Neural cell (in vitro differentiated cells): ENCODE measurements around the gene ISG15. TPM values are rescaled to one million over a fixed set of nuclear protein-coding genes. Genes with fewer than 3 reads are reported as not detected.

Experiments used
- H2AFZ ChIP-seq: fragments of 200-600, 300-800 bp; sonication (generic), shearing (Covaris generic); 2 replicates; pipeline ENCODE4 v1.6.0; 2014; ENCODE audit warnings: low read depth, mild to moderate bottlenecking, antibody characterized with exemption, low read length, moderate library complexity
- H3F3A ChIP-seq: fragments of 200-600 bp; shearing (Covaris generic); 2 replicates; pipeline ENCODE4 v1.6.1; 2016; ENCODE audit warnings: mild to moderate bottlenecking, moderate library complexity, mixed read lengths, antibody characterized with exemption, low read length; ENCODE audit not compliant: insufficient read depth, poor library complexity, severe bottlenecking
- H3K27ac ChIP-seq: fragments of 200-600, 300-800 bp; sonication (generic), shearing (Covaris generic); 2 replicates; pipeline ENCODE4 v1.5.1; 2014; ENCODE audit warnings: mild to moderate bottlenecking, low read length, moderate library complexity
- H3K27me3 ChIP-seq: fragments of 300-800, 200-600 bp; sonication (generic), shearing (Covaris generic); 2 replicates; pipeline ENCODE4 v1.6.0; 2014; ENCODE audit warnings: mild to moderate bottlenecking, low read depth, low read length, moderate library complexity; ENCODE audit not compliant: insufficient read depth
- H3K36me3 ChIP-seq: fragments of 300-800, 200-600 bp; sonication (generic), shearing (Covaris generic); 2 replicates; pipeline ENCODE4 v1.5.1; 2014; ENCODE audit warnings: mild to moderate bottlenecking, antibody characterized with exemption, low read length, moderate library complexity; ENCODE audit not compliant: insufficient read depth
- H3K4me2 ChIP-seq: fragments of 300-800, 200-600 bp; sonication (generic), shearing (Covaris generic); 2 replicates; pipeline ENCODE4 v1.6.0; 2014; ENCODE audit warnings: mild to moderate bottlenecking, low read length
- H3K4me3 ChIP-seq: fragments of 300-800, 200-600 bp; sonication (generic), shearing (Covaris generic); 2 replicates; pipeline ENCODE4 v1.5.1; 2014; ENCODE audit warnings: mild to moderate bottlenecking, low read length, moderate library complexity
- H3K79me2 ChIP-seq: fragments of 200-600 bp; shearing (Covaris generic); replicated peaks from 2 replicates; pipeline ENCODE4 v1.6.0; 2014; ENCODE audit warnings: mild to moderate bottlenecking, low read length, moderate library complexity; ENCODE audit not compliant: insufficient read depth
- H3K9ac ChIP-seq: fragments of 300-800, 200-600 bp; sonication (generic), shearing (Covaris generic); 2 replicates; pipeline ENCODE4 v1.6.1; 2016; ENCODE audit warnings: mild to moderate bottlenecking, low read length, mixed read lengths
- H3K9me2 ChIP-seq: fragments of 200-600 bp; shearing (Covaris generic); 2 replicates; pipeline ENCODE4 v1.6.1; 2016; ENCODE audit warnings: mild to moderate bottlenecking, low read length, mixed read lengths; ENCODE audit not compliant: insufficient read depth
- H3K9me3 ChIP-seq: fragments of 200-600, 300-800 bp; sonication (generic), shearing (Covaris generic); 2 replicates; pipeline ENCODE4 v1.6.1; 2016; ENCODE audit warnings: mild to moderate bottlenecking, mixed run types, low read length, moderate library complexity, mixed read lengths
- H4K20me1 ChIP-seq: fragments of 200-600 bp; shearing (Covaris generic); 2 replicates; pipeline ENCODE4 v1.6.1; 2016; ENCODE audit warnings: mild to moderate bottlenecking, mixed run types; ENCODE audit not compliant: insufficient read depth
- CTCF ChIP-seq: fragments of 450-650 bp; IDR thresholded peaks from 2 replicates; pipeline ENCODE4 v1.5.1; 2014; ENCODE audit warnings: antibody characterized with exemption, mild to moderate bottlenecking, moderate library complexity; ENCODE audit not compliant: poor library complexity, severe bottlenecking
- EP300 ChIP-seq: fragments of 450-650 bp; conservative IDR thresholded peaks from 2 replicates; pipeline ENCODE4 v1.6.1; 2014; ENCODE audit warnings: antibody characterized with exemption, mild to moderate bottlenecking, moderate library complexity; ENCODE audit not compliant: poor library complexity, severe bottlenecking
- EZH2 ChIP-seq: fragments of 200-600, 300-800 bp; shearing (Covaris generic), sonication (generic); IDR thresholded peaks from 2 replicates; pipeline ENCODE4 v1.6.1; 2014; ENCODE audit warnings: antibody characterized with exemption, low read length, borderline replicate concordance, mild to moderate bottlenecking; ENCODE audit not compliant: insufficient read depth, poor library complexity, severe bottlenecking
- MXI1 ChIP-seq: fragments of 450-650 bp; conservative IDR thresholded peaks from 2 replicates; pipeline ENCODE4 v1.6.1; 2014; ENCODE audit warnings: antibody characterized with exemption, mild to moderate bottlenecking; ENCODE audit not compliant: poor library complexity, severe bottlenecking
- POLR2AphosphoS5 ChIP-seq: IDR thresholded peaks from 2 replicates; pipeline ENCODE4 v1.6.1; 2012
- RAD21 ChIP-seq: fragments of 450-650 bp; conservative IDR thresholded peaks from 2 replicates; pipeline ENCODE4 v1.6.1; 2014; ENCODE audit warnings: antibody characterized with exemption, mild to moderate bottlenecking, moderate library complexity
- REST ChIP-seq: IDR thresholded peaks from 2 replicates; pipeline ENCODE4 v1.6.1; 2012; ENCODE audit warnings: borderline replicate concordance
- SMC3 ChIP-seq: fragments of 450-650 bp; conservative IDR thresholded peaks from 2 replicates; pipeline ENCODE4 v1.6.1; 2014; ENCODE audit warnings: antibody characterized with exemption, mild to moderate bottlenecking, moderate library complexity; ENCODE audit not compliant: poor library complexity
- TAF1 ChIP-seq: IDR thresholded peaks from 2 replicates; pipeline ENCODE4 v1.6.1; 2012; ENCODE audit warnings: low read depth
- polyA plus RNA-seq: library from polyadenylated mRNA; depleted of rRNA; stranded (reverse); fragments of >200 nt; gene quantifications from 2 replicates; pipeline ENCODE4 v1.2.3, GENCODE V29; 2014

The ISG15 gene
- polyA plus RNA-seq, 1 donor from 2014 or later, result 8.0 TPM

GRCh38 chr1:1000357-1001056, 12.8 kb upstream of the ISG15 start:
- TF ChIP-seq EP300 (peak; percentile 67), REST (peak; percentile 71), CTCF (peak; percentile 19), SMC3 (no peak), POLR2AphosphoS5 (peak; percentile 92), TAF1 (no peak), RAD21 (no peak), MXI1 (peak; percentile 84), EZH2 (no peak)
- peak overlapping the region; percentile 98 for H3K27ac ChIP-seq
- H4K20me1 ChIP-seq, result no peaks in the 10 kb centered on the region
- no peaks in the 10 kb centered on the region for H3K9me3 ChIP-seq
- H2AFZ ChIP-seq, result no peak overlapping the region
- H3K79me2 ChIP-seq, result peaks cover 4% of the 10 kb centered on the region
- H3K9me2 ChIP-seq, result no peaks in the 10 kb centered on the region
- H3K36me3 ChIP-seq, result no peaks in the 10 kb centered on the region
- H3K27me3 ChIP-seq, result no peaks in the 10 kb centered on the region
- peak overlapping the region; percentile 98 for H3K9ac ChIP-seq
- peak overlapping the region; percentile 91 for H3K4me3 ChIP-seq
- H3K4me2 ChIP-seq, result peak overlapping the region; percentile 98
- no peaks in the 10 kb centered on the region for H3F3A ChIP-seq

GRCh38 chr1:1001057-1001783, 12.1 kb upstream of the ISG15 start:
- H3K4me3 ChIP-seq, result peak overlapping the region; percentile 91
- no peak for TF ChIP-seq TAF1
- no peak for TF ChIP-seq SMC3
- no peak for TF ChIP-seq POLR2AphosphoS5
- TF ChIP-seq RAD21, result no peak
- no peak for TF ChIP-seq CTCF
- TF ChIP-seq EP300, result no peak
- TF ChIP-seq MXI1, result no peak
- TF ChIP-seq EZH2, result no peak
- no peak for TF ChIP-seq REST
- H3K4me2 ChIP-seq, result peak overlapping the region; percentile 98
- H4K20me1 ChIP-seq, result no peaks in the 10 kb centered on the region
- no peaks in the 10 kb centered on the region for H3K27me3 ChIP-seq
- H3K9ac ChIP-seq, result peak overlapping the region; percentile 98
- H3K9me2 ChIP-seq, result no peaks in the 10 kb centered on the region
- H3K9me3 ChIP-seq, result no peaks in the 10 kb centered on the region
- H3K79me2 ChIP-seq, result peaks cover 4% of the 10 kb centered on the region
- no peaks in the 10 kb centered on the region for H3F3A ChIP-seq
- peak overlapping the region; percentile 98 for H3K27ac ChIP-seq
- no peaks in the 10 kb centered on the region for H3K36me3 ChIP-seq
- H2AFZ ChIP-seq, result no peak overlapping the region
